Thymus (tissue), 2 donors: Measurements from ENCODE around the gene ERAS. TPM values are rescaled to one million over a fixed set of nuclear protein-coding genes. Genes with fewer than 3 reads are reported as not detected.

ENCODE experiments used
- polyA plus RNA-seq: library from polyadenylated mRNA; stranded (reverse); fragments of 200-250 nt; gene quantifications from one replicate; pipeline ENCODE4 v1.2.3, GENCODE V29; 2013
- total RNA-seq: library from RNA; stranded (reverse); fragments of 120-200 nt; gene quantifications from one replicate; pipeline ENCODE4 v1.2.4, GENCODE V29; 2013
- donor health status: healthy.

ERAS gene
- total and polyA plus RNA-seq, 2 donors: 0.09 TPM; not detected in 1

Other genes with a start within 250 kb of the ERAS start
- gene WDR13, start 229.0 kb upstream of the ERAS start, total RNA-seq: 41.9 TPM
- 153 TPM for gene WDR13, start 229.0 kb upstream of the ERAS start, polyA plus RNA-seq
- gene WAS, start 142.7 kb upstream of the ERAS start, total RNA-seq: 34.7 TPM
- gene WAS, start 142.7 kb upstream of the ERAS start, polyA plus RNA-seq: 40.1 TPM
- gene SUV39H1, start 129.8 kb upstream of the ERAS start, total RNA-seq: 7.6 TPM
- gene SUV39H1, start 129.8 kb upstream of the ERAS start, polyA plus RNA-seq: 5.0 TPM
- gene GLOD5, start 64.8 kb upstream of the ERAS start, total RNA-seq: not detected
- gene GLOD5, start 64.8 kb upstream of the ERAS start, polyA plus RNA-seq: 0.07 TPM
- gene GATA1, start 39.9 kb upstream of the ERAS start, total RNA-seq: 0.57 TPM
- 0.14 TPM for gene GATA1, start 39.9 kb upstream of the ERAS start, polyA plus RNA-seq
- 46.0 TPM for gene HDAC6, start 24.4 kb upstream of the ERAS start, total RNA-seq
- gene HDAC6, start 24.4 kb upstream of the ERAS start, polyA plus RNA-seq: 109 TPM
- 0.33 TPM for gene PCSK1N, start 9.1 kb downstream of the ERAS start, total RNA-seq
- gene PCSK1N, start 9.1 kb downstream of the ERAS start, polyA plus RNA-seq: 0.55 TPM
- 60.9 TPM for gene TIMM17B, start 71.3 kb downstream of the ERAS start, total RNA-seq
- 52.3 TPM for gene TIMM17B, start 71.3 kb downstream of the ERAS start, polyA plus RNA-seq
- gene PQBP1, start 71.4 kb downstream of the ERAS start, total RNA-seq: 81.0 TPM
- gene PQBP1, start 71.4 kb downstream of the ERAS start, polyA plus RNA-seq: 86.0 TPM
- gene SLC35A2, start 85.1 kb downstream of the ERAS start, total RNA-seq: 8.4 TPM
- gene SLC35A2, start 85.1 kb downstream of the ERAS start, polyA plus RNA-seq: 13.3 TPM
- gene PIM2, start 92.5 kb downstream of the ERAS start, total RNA-seq: 54.2 TPM
- 75.4 TPM for gene PIM2, start 92.5 kb downstream of the ERAS start, polyA plus RNA-seq
- 28.8 TPM for gene OTUD5, start 131.1 kb downstream of the ERAS start, total RNA-seq
- gene OTUD5, start 131.1 kb downstream of the ERAS start, polyA plus RNA-seq: 62.4 TPM
- gene KCND1, start 145.3 kb downstream of the ERAS start, total RNA-seq: 0.19 TPM
- 3.1 TPM for gene KCND1, start 145.3 kb downstream of the ERAS start, polyA plus RNA-seq
- gene GRIPAP1, start 175.8 kb downstream of the ERAS start, total RNA-seq: 19.5 TPM
- 37.0 TPM for gene GRIPAP1, start 175.8 kb downstream of the ERAS start, polyA plus RNA-seq
- 9.1 TPM for gene TFE3, start 216.8 kb downstream of the ERAS start, total RNA-seq
- gene TFE3, start 216.8 kb downstream of the ERAS start, polyA plus RNA-seq: 27.1 TPM
- gene CCDC120, start 232.5 kb downstream of the ERAS start, total RNA-seq: 0.71 TPM
- gene CCDC120, start 232.5 kb downstream of the ERAS start, polyA plus RNA-seq: 4.4 TPM
- gene PRAF2, start 247.5 kb downstream of the ERAS start, total RNA-seq: 4.1 TPM
- gene PRAF2, start 247.5 kb downstream of the ERAS start, polyA plus RNA-seq: 24.6 TPM